ENCODE results near the gene TMEM9.

DNA sequence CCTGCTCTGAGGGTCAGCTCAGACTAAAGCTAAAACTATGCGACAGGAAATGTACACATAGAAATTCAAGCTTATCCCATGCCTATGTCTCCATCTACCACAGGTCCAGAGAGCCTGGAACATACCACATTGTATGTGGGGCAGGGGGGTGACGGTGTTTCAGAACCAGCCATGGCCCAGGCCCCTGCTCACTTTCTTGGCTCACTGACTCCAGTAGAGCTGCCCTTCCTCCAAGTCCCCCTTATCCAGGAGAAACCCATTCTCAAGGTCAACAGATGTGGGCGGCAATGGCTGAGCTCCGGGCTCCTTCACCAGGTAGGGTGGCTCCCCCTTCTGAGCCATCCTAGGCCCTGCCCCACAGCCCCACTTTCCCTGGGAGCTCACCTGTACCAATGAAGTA is 63.0 kb downstream of the TMEM9 start:
- TF ChIP-seq, protein P1, sequence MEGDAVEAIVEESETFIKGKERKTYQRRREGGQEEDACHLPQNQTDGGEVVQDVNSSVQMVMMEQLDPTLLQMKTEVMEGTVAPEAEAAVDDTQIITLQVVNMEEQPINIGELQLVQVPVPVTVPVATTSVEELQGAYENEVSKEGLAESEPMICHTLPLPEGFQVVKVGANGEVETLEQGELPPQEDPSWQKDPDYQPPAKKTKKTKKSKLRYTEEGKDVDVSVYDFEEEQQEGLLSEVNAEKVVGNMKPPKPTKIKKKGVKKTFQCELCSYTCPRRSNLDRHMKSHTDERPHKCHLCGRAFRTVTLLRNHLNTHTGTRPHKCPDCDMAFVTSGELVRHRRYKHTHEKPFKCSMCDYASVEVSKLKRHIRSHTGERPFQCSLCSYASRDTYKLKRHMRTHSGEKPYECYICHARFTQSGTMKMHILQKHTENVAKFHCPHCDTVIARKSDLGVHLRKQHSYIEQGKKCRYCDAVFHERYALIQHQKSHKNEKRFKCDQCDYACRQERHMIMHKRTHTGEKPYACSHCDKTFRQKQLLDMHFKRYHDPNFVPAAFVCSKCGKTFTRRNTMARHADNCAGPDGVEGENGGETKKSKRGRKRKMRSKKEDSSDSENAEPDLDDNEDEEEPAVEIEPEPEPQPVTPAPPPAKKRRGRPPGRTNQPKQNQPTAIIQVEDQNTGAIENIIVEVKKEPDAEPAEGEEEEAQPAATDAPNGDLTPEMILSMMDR (conservative IDR thresholded peaks at IDR 0.05; ENCODE audit: low read length): no peak
- no peak for TF ChIP-seq EZH2phosphoT487 (IDR thresholded peaks at IDR 0.05; ENCODE audit: borderline replicate concordance, low read depth, low read length)

Measured in OCI-LY7 (cell line).